ENCODE results near the gene HHAT.

The HHAT gene

GRCh38 chr1:210394281-210394821 lies 65.6 kb downstream of the HHAT start:
- DNase-seq (ENCODE audit: low read depth, low spot score) = no peak
- H3K9ac ChIP-seq (ENCODE audit: insufficient read length, low read depth) = no peak overlapping the region
- H3K4me3 ChIP-seq (ENCODE audit: insufficient read length, low read depth) = no peak overlapping the region
- no peaks in the 10 kb centered on the region for H3K36me3 ChIP-seq (ENCODE audit: insufficient read depth, insufficient read length, low read length)
- TF ChIP-seq YY1 (IDR thresholded peaks at IDR 0.05; ENCODE audit: insufficient read depth, insufficient read length) = no peak
- TF ChIP-seq SUZ12 (IDR thresholded peaks at IDR 0.05; ENCODE audit: extremely low read depth, insufficient read depth, insufficient read length) = no peak
- TF ChIP-seq ZNF274 (IDR thresholded peaks at IDR 0.05; ENCODE audit: low read depth, low read length) = no peak
- no peaks in the 10 kb centered on the region for H3K4me1 ChIP-seq (ENCODE audit: insufficient read depth, insufficient read length)
- no peaks in the 10 kb centered on the region for H3K27me3 ChIP-seq (ENCODE audit: insufficient read depth, insufficient read length)
- H3K9me3 ChIP-seq (ENCODE audit: insufficient read depth, low read length) = peaks cover 15% of the 10 kb centered on the region; the same call in 1 of the 2 replicates

- DNase-seq (ENCODE audit: low read depth, low spot score) = no peak
- Histone ChIP-seq H3K9me3 (ENCODE audit: insufficient read depth, low read length) (peaks cover 11% of the 10 kb centered on the region; the same call in 1 of the 2 replicates), H3K4me3 (ENCODE audit: insufficient read length, low read depth) (no peak overlapping the region), H3K9ac (ENCODE audit: insufficient read length, low read depth) (no peak overlapping the region), H3K36me3 (ENCODE audit: insufficient read depth, insufficient read length, low read length) (no peaks in the 10 kb centered on the region), H3K4me1 (ENCODE audit: insufficient read depth, insufficient read length) (no peaks in the 10 kb centered on the region), H3K27me3 (ENCODE audit: insufficient read depth, insufficient read length) (no peaks in the 10 kb centered on the region)
- no peak for TF ChIP-seq ZNF274 (IDR thresholded peaks at IDR 0.05; ENCODE audit: low read depth, low read length)
- no peak for TF ChIP-seq SUZ12 (IDR thresholded peaks at IDR 0.05; ENCODE audit: extremely low read depth, insufficient read depth, insufficient read length)
- no peak for TF ChIP-seq YY1 (IDR thresholded peaks at IDR 0.05; ENCODE audit: insufficient read depth, insufficient read length)
Observed at GRCh38 chr1:210396541-210396940, 67.8 kb downstream of the HHAT start.

- no peak overlapping the region for H3K4me3 ChIP-seq (ENCODE audit: insufficient read length, low read depth)
- no peaks in the 10 kb centered on the region for H3K27me3 ChIP-seq (ENCODE audit: insufficient read depth, insufficient read length)
- DNase-seq (ENCODE audit: low read depth, low spot score) = no peak
- H3K9me3 ChIP-seq (ENCODE audit: insufficient read depth, low read length) = peaks cover 11% of the 10 kb centered on the region; the same call in 1 of the 2 replicates
- no peak overlapping the region for H3K9ac ChIP-seq (ENCODE audit: insufficient read length, low read depth)
- H3K4me1 ChIP-seq (ENCODE audit: insufficient read depth, insufficient read length) = no peaks in the 10 kb centered on the region
- H3K36me3 ChIP-seq (ENCODE audit: insufficient read depth, insufficient read length, low read length) = no peaks in the 10 kb centered on the region
- TF ChIP-seq SUZ12 (IDR thresholded peaks at IDR 0.05; ENCODE audit: extremely low read depth, insufficient read depth, insufficient read length) = no peak
- no peak for TF ChIP-seq YY1 (IDR thresholded peaks at IDR 0.05; ENCODE audit: insufficient read depth, insufficient read length)
- no peak for TF ChIP-seq ZNF274 (IDR thresholded peaks at IDR 0.05; ENCODE audit: low read depth, low read length)
Observed at GRCh38 chr1:210397252-210397651, 68.5 kb downstream of the HHAT start.

GRCh38 chr1:210397681-210398080 lies 69.0 kb downstream of the HHAT start:
- H3K9me3 ChIP-seq (ENCODE audit: insufficient read depth, low read length) = peaks cover 11% of the 10 kb centered on the region; the same call in 1 of the 2 replicates
- DNase-seq (ENCODE audit: low read depth, low spot score) = no peak
- no peak for TF ChIP-seq ZNF274 (IDR thresholded peaks at IDR 0.05; ENCODE audit: low read depth, low read length)
- no peak for TF ChIP-seq YY1 (IDR thresholded peaks at IDR 0.05; ENCODE audit: insufficient read depth, insufficient read length)
- no peak overlapping the region for H3K4me3 ChIP-seq (ENCODE audit: insufficient read length, low read depth)
- H3K36me3 ChIP-seq (ENCODE audit: insufficient read depth, insufficient read length, low read length) = no peaks in the 10 kb centered on the region
- no peak overlapping the region for H3K9ac ChIP-seq (ENCODE audit: insufficient read length, low read depth)
- no peaks in the 10 kb centered on the region for H3K27me3 ChIP-seq (ENCODE audit: insufficient read depth, insufficient read length)
- no peaks in the 10 kb centered on the region for H3K4me1 ChIP-seq (ENCODE audit: insufficient read depth, insufficient read length)

- TF ChIP-seq YY1 (IDR thresholded peaks at IDR 0.05; ENCODE audit: insufficient read depth, insufficient read length) = no peak
- TF ChIP-seq SUZ12 (IDR thresholded peaks at IDR 0.05; ENCODE audit: extremely low read depth, insufficient read depth, insufficient read length) = no peak
- no peak for TF ChIP-seq ZNF274 (IDR thresholded peaks at IDR 0.05; ENCODE audit: low read depth, low read length)
- Histone ChIP-seq H3K27me3 (ENCODE audit: insufficient read depth, insufficient read length) (no peaks in the 10 kb centered on the region), H3K4me3 (ENCODE audit: insufficient read length, low read depth) (no peak overlapping the region), H3K9ac (ENCODE audit: insufficient read length, low read depth) (no peak overlapping the region), H3K9me3 (ENCODE audit: insufficient read depth, low read length) (peaks cover 11% of the 10 kb centered on the region; the same call in 1 of the 2 replicates), H3K4me1 (ENCODE audit: insufficient read depth, insufficient read length) (no peaks in the 10 kb centered on the region), H3K36me3 (ENCODE audit: insufficient read depth, insufficient read length, low read length) (no peaks in the 10 kb centered on the region)
- DNase-seq (ENCODE audit: low read depth, low spot score) = no peak
Observed at GRCh38 chr1:210398466-210398865, 69.8 kb downstream of the HHAT start.

- no peaks in the 10 kb centered on the region for H3K36me3 ChIP-seq (ENCODE audit: insufficient read depth, insufficient read length, low read length)
- DNase-seq (ENCODE audit: low read depth, low spot score) = peak; percentile 80
- peaks cover 11% of the 10 kb centered on the region; the same call in 1 of the 2 replicates for H3K9me3 ChIP-seq (ENCODE audit: insufficient read depth, low read length)
- no peaks in the 10 kb centered on the region for H3K4me1 ChIP-seq (ENCODE audit: insufficient read depth, insufficient read length)
- no peak overlapping the region for H3K4me3 ChIP-seq (ENCODE audit: insufficient read length, low read depth)
- H3K27me3 ChIP-seq (ENCODE audit: insufficient read depth, insufficient read length) = no peaks in the 10 kb centered on the region
- TF ChIP-seq YY1 (IDR thresholded peaks at IDR 0.05; ENCODE audit: insufficient read depth, insufficient read length) = no peak
- TF ChIP-seq ZNF274 (IDR thresholded peaks at IDR 0.05; ENCODE audit: low read depth, low read length) = no peak
- no peak for TF ChIP-seq SUZ12 (IDR thresholded peaks at IDR 0.05; ENCODE audit: extremely low read depth, insufficient read depth, insufficient read length)
- no peak overlapping the region for H3K9ac ChIP-seq (ENCODE audit: insufficient read length, low read depth)
Observed at GRCh38 chr1:210400043-210400840, 71.5 kb downstream of the HHAT start.

GRCh38 chr1:210402560-210402959 lies 73.9 kb downstream of the HHAT start:
- Histone ChIP-seq H3K36me3 (ENCODE audit: insufficient read depth, insufficient read length, low read length) (no peaks in the 10 kb centered on the region), H3K9ac (ENCODE audit: insufficient read length, low read depth) (no peak overlapping the region), H3K27me3 (ENCODE audit: insufficient read depth, insufficient read length) (no peaks in the 10 kb centered on the region), H3K9me3 (ENCODE audit: insufficient read depth, low read length) (no peaks in the 10 kb centered on the region), H3K4me3 (ENCODE audit: insufficient read length, low read depth) (no peak overlapping the region), H3K4me1 (ENCODE audit: insufficient read depth, insufficient read length) (peaks cover under 1% of the 10 kb centered on the region)
- TF ChIP-seq ZNF274 (IDR thresholded peaks at IDR 0.05; ENCODE audit: low read depth, low read length) = no peak
- no peak for TF ChIP-seq SUZ12 (IDR thresholded peaks at IDR 0.05; ENCODE audit: extremely low read depth, insufficient read depth, insufficient read length)
- TF ChIP-seq YY1 (IDR thresholded peaks at IDR 0.05; ENCODE audit: insufficient read depth, insufficient read length) = no peak
- DNase-seq (ENCODE audit: low read depth, low spot score) = no peak
